PFSK-1 (cell line): Measurements from ENCODE around the gene UBE2B.

Source experiments
- POLR2AphosphoS5 ChIP-seq: IDR thresholded peaks from 2 replicates; pipeline ENCODE4 v1.6.1; 2012; ENCODE audit warnings: low read depth, mild to moderate bottlenecking, control low read depth, low read length, moderate library complexity
- REST ChIP-seq, 2 experiments: IDR thresholded peaks; 2 replicates each; pipeline versions ENCODE4 v1.6.1 to v1.8.0; 2011 to 2012; ENCODE audit warnings: low read depth in 2 of 2, low read length in 2 of 2, control low read depth in 1 of 2, inconsistent platforms in 1 of 2, mild to moderate bottlenecking in 1 of 2, moderate library complexity in 1 of 2; ENCODE audit not compliant: insufficient read depth in 1 of 2
- SIN3A ChIP-seq: IDR thresholded peaks from 2 replicates; pipeline ENCODE4 v1.6.1; 2012; ENCODE audit warnings: mild to moderate bottlenecking, low read length, moderate library complexity, borderline replicate concordance; ENCODE audit not compliant: insufficient read depth

GRCh38 chr5:134345996-134346395 is 25.4 kb upstream of the UBE2B start:
- TF ChIP-seq SIN3A (no peak), REST (IDR thresholded peaks at IDR 0.05; ENCODE audit: insufficient read depth in 1 of 2, low read depth in 2 of 2, low read length in 2 of 2) (no peak), POLR2AphosphoS5 (no peak)
